ENCODE data around the gene TBC1D24.
A peak's percentile ranks its signal among the peaks of the same experiment; 100 is the strongest.

The TBC1D24 gene

DNA sequence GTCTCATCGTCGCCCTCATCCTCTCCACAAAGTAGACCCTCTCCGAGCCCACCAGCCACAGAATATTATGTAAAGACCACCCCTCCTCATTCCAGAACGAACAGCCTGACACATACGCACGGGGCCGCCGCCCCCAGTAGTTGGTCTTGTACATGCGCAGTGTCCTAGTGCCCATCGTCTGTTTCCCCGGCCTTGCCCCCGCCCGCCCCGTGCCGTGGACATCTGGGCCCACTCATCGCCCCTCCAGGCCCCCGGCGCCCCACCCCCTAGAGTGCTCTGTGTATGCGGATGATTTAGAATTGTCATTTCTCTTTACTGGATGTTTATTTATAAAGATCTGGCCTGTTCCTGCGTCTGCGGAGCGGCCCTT lies 44.8 kb downstream of the TBC1D24 start:
- no peak for DNase-seq (ENCODE audit: low read depth, low spot score)
- TF ChIP-seq, protein P1, sequence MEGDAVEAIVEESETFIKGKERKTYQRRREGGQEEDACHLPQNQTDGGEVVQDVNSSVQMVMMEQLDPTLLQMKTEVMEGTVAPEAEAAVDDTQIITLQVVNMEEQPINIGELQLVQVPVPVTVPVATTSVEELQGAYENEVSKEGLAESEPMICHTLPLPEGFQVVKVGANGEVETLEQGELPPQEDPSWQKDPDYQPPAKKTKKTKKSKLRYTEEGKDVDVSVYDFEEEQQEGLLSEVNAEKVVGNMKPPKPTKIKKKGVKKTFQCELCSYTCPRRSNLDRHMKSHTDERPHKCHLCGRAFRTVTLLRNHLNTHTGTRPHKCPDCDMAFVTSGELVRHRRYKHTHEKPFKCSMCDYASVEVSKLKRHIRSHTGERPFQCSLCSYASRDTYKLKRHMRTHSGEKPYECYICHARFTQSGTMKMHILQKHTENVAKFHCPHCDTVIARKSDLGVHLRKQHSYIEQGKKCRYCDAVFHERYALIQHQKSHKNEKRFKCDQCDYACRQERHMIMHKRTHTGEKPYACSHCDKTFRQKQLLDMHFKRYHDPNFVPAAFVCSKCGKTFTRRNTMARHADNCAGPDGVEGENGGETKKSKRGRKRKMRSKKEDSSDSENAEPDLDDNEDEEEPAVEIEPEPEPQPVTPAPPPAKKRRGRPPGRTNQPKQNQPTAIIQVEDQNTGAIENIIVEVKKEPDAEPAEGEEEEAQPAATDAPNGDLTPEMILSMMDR (IDR thresholded peaks at IDR 0.05; ENCODE audit: insufficient read depth, low read length, missing control alignments), result no peak
- POLR2A ChIA-PET, result interaction anchor here (0.9 to 3.5 kb wide), 4 partner anchors 12 to 364 kb away, joined by 3 to 28 read pairs (median 4); partner anchors contain the start of genes CEMP1, ECI1 and TRAF7
- CTCF ChIA-PET, result interaction anchor here (1.6 to 2.1 kb wide), 2 partner anchors 11 to 13 kb away, joined by 3 to 4 read pairs; partner anchors contain the start of gene CEMP1
- peak overlapping the region; percentile 26; the same call in 1 of the 2 replicates for H3K4me3 ChIP-seq (ENCODE audit: low read depth, low read length)

DNA sequence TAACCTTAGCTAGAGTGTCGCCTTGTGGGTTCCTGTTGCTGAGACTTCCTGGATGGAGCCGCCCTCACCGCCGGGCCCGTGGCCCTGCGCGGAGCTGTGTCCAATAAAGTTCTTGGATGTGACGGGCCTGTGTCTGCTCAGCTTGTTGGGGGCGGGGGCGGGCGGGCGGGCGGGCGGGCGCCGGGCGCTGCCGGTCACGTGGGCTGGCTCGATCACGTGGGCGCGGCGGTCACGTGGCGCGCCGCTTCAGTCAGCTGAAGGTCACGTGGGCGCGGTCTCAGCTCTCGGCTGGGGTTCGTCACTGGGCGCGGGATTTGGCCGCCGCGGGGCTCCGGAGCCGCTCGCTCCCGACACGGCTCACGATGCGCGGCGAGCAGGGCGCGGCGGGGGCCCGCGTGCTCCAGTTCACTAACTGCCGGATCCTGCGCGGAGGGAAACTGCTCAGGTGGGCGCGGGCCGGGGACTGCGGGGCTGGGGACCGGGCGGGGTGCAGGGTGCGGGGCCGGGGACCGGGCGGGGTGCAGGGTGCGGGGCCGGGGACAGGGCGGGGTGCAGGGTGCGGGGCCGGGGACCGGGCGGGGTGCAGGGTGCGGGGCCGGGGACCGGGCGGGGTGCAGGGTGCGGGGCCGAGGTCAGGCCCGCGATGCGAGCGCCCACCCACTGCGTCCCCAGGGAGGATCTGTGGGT lies 45.3 kb downstream of the TBC1D24 start, which contains the start of gene AMDHD2:
AMDHD2 (plus strand) TSS at position 275 of the 687 bp plus-strand sequence; CDS start at position 363, 88 bp downstream.
- DNase-seq (ENCODE audit: low read depth, low spot score), result no peak
- POLR2A ChIA-PET, result interaction anchor here (0.9 to 3.5 kb wide), 4 partner anchors 12 to 365 kb away, joined by 3 to 28 read pairs (median 4); partner anchors contain the start of genes CEMP1, ECI1 and TRAF7
- CTCF ChIA-PET, result interaction anchor here (1.1 to 1.6 kb wide), 2 partner anchors 13 to 19 kb away, joined by 3 to 5 read pairs; no protein-coding TSS in a partner anchor

DNA sequence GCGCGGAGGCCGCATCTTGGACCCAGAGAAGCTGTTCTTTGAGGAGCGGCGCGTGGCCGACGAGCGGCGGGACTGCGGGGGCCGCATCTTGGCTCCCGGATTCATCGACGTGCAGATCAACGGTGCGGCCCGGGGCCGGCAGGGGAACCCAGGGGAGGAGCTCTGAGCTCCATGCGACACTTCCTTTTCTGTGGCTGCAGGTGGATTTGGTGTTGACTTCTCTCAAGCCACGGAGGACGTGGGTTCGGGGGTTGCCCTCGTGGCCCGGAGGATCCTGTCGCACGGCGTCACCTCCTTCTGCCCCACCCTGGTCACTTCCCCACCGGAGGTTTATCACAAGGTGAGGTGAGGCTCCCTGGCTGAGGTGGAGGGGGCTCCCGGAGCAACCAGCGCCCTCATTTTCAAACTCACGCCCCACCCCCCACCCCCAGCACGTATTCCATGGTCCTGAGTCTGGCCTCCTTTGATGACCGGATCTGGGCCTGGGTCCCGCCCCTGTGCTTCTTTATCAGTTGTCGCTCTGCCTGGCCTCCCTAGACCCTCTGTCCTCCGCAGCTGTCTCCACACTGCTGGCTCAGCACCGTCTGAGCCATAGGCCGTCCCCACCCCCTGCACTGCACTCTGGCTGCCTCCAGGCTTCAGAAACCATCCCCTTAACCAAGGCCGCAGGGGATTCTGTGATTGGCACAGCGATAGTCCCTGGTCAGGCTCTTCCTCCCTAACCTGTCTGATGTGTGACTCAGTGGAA lies 46.0 kb downstream of the TBC1D24 start:
- DNase-seq (ENCODE audit: low read depth, low spot score), result no peak
- ChIA-PET CTCF (interaction anchor here (1.1 to 1.6 kb wide), 2 partner anchors 12 to 20 kb away, joined by 3 to 5 read pairs; no protein-coding TSS in a partner anchor), POLR2A (interaction anchor here (1.0 to 3.5 kb wide), 2 partner anchors 11 to 366 kb away, joined by 4 to 28 read pairs; partner anchors contain the start of genes CEMP1 and TRAF7)
- H3K4me3 ChIP-seq (ENCODE audit: low read depth, low read length), result peak overlapping the region; percentile 72
- TF ChIP-seq, protein P1 (IDR thresholded peaks at IDR 0.05; ENCODE audit: insufficient read depth, low read length, missing control alignments), result no peak

More for the DNA sequence above, 45.3 kb downstream of the TBC1D24 start, which contains the start of gene AMDHD2:
- peak within 1 kb of the TSS; percentile 72 for H3K4me3 ChIP-seq (ENCODE audit: low read depth, low read length)
- TF ChIP-seq, protein P1 (IDR thresholded peaks at IDR 0.05; ENCODE audit: insufficient read depth, low read length, missing control alignments), result no peak

DNA sequence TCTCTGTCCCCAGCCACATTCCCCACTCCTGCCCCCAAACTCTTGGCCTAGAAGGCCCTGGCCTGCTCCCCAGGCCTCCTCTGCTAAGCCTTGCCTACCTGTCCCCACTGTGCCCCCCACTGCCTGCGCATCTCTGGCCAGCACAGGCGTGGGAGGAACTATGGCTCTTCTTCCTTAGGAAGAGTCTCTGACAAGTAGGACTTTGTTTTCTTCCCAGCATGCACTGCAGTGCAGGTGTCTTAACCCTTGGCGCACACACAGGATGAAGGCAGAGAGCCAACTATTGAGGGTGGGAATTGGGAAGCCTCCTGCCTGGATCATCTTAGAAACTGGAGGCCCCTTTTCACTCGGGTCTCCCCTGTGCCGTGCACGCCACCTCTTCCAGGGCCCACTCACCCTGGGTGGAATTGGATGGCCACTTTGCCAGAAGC lies 48.9 kb downstream of the TBC1D24 start:
- no peak overlapping the region for H3K4me3 ChIP-seq (ENCODE audit: low read depth, low read length)
- ChIA-PET POLR2A (no interaction called here), CTCF (no interaction called here)
- no peak for DNase-seq (ENCODE audit: low read depth, low spot score)
- TF ChIP-seq, protein P1 (IDR thresholded peaks at IDR 0.05; ENCODE audit: insufficient read depth, low read length, missing control alignments), result no peak

DNA sequence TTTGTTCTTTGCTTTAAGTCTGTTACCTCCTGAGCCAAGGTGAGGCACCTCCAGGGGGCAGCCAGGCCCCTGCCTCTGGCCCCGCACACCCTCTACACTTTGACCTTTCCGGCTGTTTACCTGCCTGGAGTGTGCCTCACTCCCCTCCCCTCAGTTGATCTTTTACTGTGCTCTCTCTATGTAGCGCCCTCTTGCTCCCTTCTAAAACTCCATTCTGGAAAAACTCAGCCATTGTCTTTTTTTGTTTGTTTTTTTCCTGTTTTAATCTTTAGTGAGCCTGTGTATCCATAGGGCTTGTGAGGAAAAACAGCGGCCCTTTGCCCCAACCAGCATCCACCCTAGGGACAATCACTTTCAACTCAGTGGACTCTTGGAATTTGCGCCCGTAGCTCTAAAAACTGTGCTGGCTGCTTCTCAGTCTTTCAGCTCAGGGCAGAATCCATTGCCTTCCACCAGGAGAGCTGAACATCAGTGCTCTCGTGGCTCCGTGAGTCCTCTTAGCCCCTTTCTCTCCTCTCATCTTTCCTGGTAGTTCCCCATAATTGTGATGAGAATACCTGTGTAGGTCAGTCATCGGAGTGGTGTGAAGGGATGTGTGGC lies 49.5 kb downstream of the TBC1D24 start:
- TF ChIP-seq, protein P1 (IDR thresholded peaks at IDR 0.05; ENCODE audit: insufficient read depth, low read length, missing control alignments), result no peak
- POLR2A ChIA-PET, result no interaction called here
- no peak overlapping the region for H3K4me3 ChIP-seq (ENCODE audit: low read depth, low read length)
- DNase-seq (ENCODE audit: low read depth, low spot score), result no peak
- CTCF ChIA-PET, result no interaction called here

Measured in AG04449 (cell line).